ENCODE measurements around the gene CBX5. TPM values are rescaled to one million over a fixed set of nuclear protein-coding genes. Genes with fewer than 3 reads are reported as not detected.

The CBX5 gene
- total RNA-seq, 4 donors from 2014 or later = 56.2 to 97.4 (median 87.1) TPM

DNA sequence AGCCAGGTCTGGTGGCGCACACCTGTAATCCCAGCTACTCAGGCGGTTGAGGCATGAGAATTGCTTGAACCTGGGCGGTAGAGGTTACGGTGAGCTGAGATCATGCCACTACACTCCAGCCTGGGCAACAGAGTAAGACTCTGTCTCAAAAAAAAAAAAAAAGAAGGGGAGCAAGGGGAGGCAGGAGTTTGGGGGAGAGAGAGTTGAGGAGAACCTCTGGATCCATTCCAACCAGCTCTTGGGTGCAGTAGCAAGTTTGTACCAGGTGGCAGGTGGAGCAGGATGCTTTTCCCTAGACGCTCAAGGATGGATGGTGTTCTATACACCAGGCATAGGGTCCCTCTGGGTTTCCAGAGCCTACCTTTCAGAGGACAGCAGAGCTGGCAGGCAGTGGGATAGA lies 19.0 kb upstream of the CBX5 start:
- no peak for TF ChIP-seq CTCF (IDR thresholded peaks at IDR 0.05)
- TF ChIP-seq POLR2A (IDR thresholded peaks at IDR 0.05) = no peak
- H3K36me3 ChIP-seq = no peaks in the 10 kb centered on the region
- no peak overlapping the region for H3K27ac ChIP-seq
- no peaks in the 10 kb centered on the region for H3K27me3 ChIP-seq
- 93 to 94% methylated on average over 5 of the region's 5 CpGs for WGBS, 2 donors
- no peak overlapping the region for H3K4me3 ChIP-seq (replicated peaks in 1 of 3)
- intact Hi-C loops (cut with DNase I) = no loop called here
- no peaks in the 10 kb centered on the region for H3K9me3 ChIP-seq
- no peak for DNase-seq
- peaks cover 7 to 15% of the 10 kb centered on the region in 2 donors for H3K4me1 ChIP-seq

GRCh38 chr12:54296393-54297099 lies 16.6 kb upstream of the CBX5 start:
- no peak for DNase-seq
- no peaks in the 10 kb centered on the region for H3K27me3 ChIP-seq
- no peak overlapping the region for H3K27ac ChIP-seq
- intact Hi-C loops (cut with DNase I) = no loop called here
- H3K9me3 ChIP-seq = no peaks in the 10 kb centered on the region
- WGBS, 2 donors = 83 to 88% methylated on average over 5 of the region's 5 CpGs
- peaks cover 7 to 12% of the 10 kb centered on the region in 2 donors for H3K4me1 ChIP-seq
- H3K4me3 ChIP-seq (replicated peaks in 1 of 3) = no peak overlapping the region
- H3K36me3 ChIP-seq = no peaks in the 10 kb centered on the region
- no peak for TF ChIP-seq POLR2A (IDR thresholded peaks at IDR 0.05)
- no peak for TF ChIP-seq CTCF (IDR thresholded peaks at IDR 0.05)

DNA sequence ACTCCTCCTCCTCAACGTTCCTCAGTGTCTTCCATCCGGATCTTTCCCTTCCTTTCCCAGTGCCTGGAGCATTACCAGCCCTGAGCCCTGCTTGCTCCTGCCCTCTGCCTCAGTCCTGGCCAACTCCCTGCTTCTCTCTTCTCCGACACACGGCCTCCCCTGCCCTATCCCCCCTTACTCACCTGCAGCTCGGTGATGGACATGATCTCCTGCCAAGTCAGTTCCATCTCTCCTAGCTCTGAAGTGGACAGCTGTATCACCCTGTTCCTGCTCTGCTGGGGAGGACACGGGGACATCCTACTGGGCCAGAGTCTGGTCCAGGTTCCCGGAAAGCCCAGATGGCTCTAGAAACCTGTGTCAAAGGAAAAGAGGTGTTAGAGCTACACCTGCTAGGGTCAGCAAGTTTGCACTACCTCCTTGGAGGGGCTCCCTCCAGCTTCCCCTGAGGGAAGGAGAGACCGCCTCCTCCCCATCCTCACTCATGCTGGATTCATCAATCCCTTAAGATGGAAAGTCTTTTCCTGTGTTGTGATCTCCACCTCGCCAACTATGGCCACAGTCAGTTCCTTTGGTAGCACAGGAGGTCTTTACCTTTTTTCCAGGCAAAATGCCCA lies 15.1 kb upstream of the CBX5 start:
- H3K9me3 ChIP-seq = no peaks in the 10 kb centered on the region
- DNase-seq = no peak
- no peak overlapping the region for H3K4me3 ChIP-seq (replicated peaks in 1 of 3)
- no peaks in the 10 kb centered on the region for H3K27me3 ChIP-seq
- no peak overlapping the region for H3K27ac ChIP-seq
- no peak for TF ChIP-seq CTCF (IDR thresholded peaks at IDR 0.05)
- no peak for TF ChIP-seq POLR2A (IDR thresholded peaks at IDR 0.05)
- no peaks in the 10 kb centered on the region for H3K36me3 ChIP-seq
- WGBS, 2 donors = 79 to 84% methylated on average over 9 of the region's 9 CpGs
- intact Hi-C loops (cut with DNase I) = loop anchor here (5.0 kb wide), 2 partner anchors 32 to 67 kb away; partner anchors contain the start of genes COPZ1 and GPR84
- H3K4me1 ChIP-seq = peaks cover 0 to under 1% of the 10 kb centered on the region in 2 donors

GRCh38 chr12:54294152-54294952 lies 14.4 kb upstream of the CBX5 start:
- intact Hi-C loops (cut with DNase I) = loop anchor here (5.0 kb wide), 2 partner anchors 33 to 68 kb away; partner anchors contain the start of genes COPZ1 and GPR84
- WGBS, 2 donors = 72% methylated on average over 9 of the region's 9 CpGs
- no peaks in the 10 kb centered on the region for H3K4me1 ChIP-seq
- H3K9me3 ChIP-seq = no peaks in the 10 kb centered on the region
- H3K36me3 ChIP-seq = no peaks in the 10 kb centered on the region
- no peak overlapping the region for H3K27ac ChIP-seq
- TF ChIP-seq POLR2A (IDR thresholded peaks at IDR 0.05) (no peak), CTCF (IDR thresholded peaks at IDR 0.05) (peak; percentile 37 to 74 (median 64))
- no peaks in the 10 kb centered on the region for H3K27me3 ChIP-seq
- peak; percentile 32 to 47 for DNase-seq
- H3K4me3 ChIP-seq (replicated peaks in 1 of 3) = no peak overlapping the region
